Measurements from ENCODE around the gene ADORA2A.

ADORA2A gene

GRCh38 chr22:24433001-24433827, 5.8 kb downstream of the ADORA2A start:
- Histone ChIP-seq H3K27me3 (ENCODE audit: insufficient read depth, low read depth) (no peaks in the 10 kb centered on the region), H2AFZ (ENCODE audit: low read depth) (no peak overlapping the region), H3K79me2 (ENCODE audit: insufficient read depth, low read depth) (peaks cover 82% of the 10 kb centered on the region), H3K4me3 (IDR thresholded peaks at IDR 0.05; ENCODE audit: insufficient read depth, low read depth, low read length) (no peak overlapping the region), H3K4me1 (ENCODE audit: low read depth, poor library complexity, severe bottlenecking) (peaks cover 97% of the 10 kb centered on the region), H4K20me1 (ENCODE audit: insufficient read depth) (no peaks in the 10 kb centered on the region), H3K27ac (peak overlapping the region; percentile 100), H3K36me3 (ENCODE audit: insufficient read depth) (no peaks in the 10 kb centered on the region), H3K4me2 (peak overlapping the region; percentile 99), H3K9ac (peak overlapping the region; percentile 90)
- no peak for TF ChIP-seq CTCF (conservative IDR thresholded peaks at IDR 0.05; ENCODE audit: low read depth, low read length)

- Histone ChIP-seq H3K4me3 (IDR thresholded peaks at IDR 0.05; ENCODE audit: insufficient read depth, low read depth, low read length) (no peak overlapping the region), H3K27me3 (ENCODE audit: insufficient read depth, low read depth) (no peaks in the 10 kb centered on the region), H3K27ac (peak overlapping the region; percentile 100), H3K79me2 (ENCODE audit: insufficient read depth, low read depth) (peaks cover 75% of the 10 kb centered on the region), H3K4me2 (peak overlapping the region; percentile 99), H3K9ac (peak overlapping the region; percentile 90), H3K4me1 (ENCODE audit: low read depth, poor library complexity, severe bottlenecking) (peaks cover 97% of the 10 kb centered on the region), H3K36me3 (ENCODE audit: insufficient read depth) (no peaks in the 10 kb centered on the region), H2AFZ (ENCODE audit: low read depth) (no peak overlapping the region), H4K20me1 (ENCODE audit: insufficient read depth) (no peaks in the 10 kb centered on the region)
- TF ChIP-seq CTCF (conservative IDR thresholded peaks at IDR 0.05; ENCODE audit: low read depth, low read length): no peak
Observed at GRCh38 chr22:24433828-24434470, 6.5 kb downstream of the ADORA2A start.

- Histone ChIP-seq H3K9ac (peak overlapping the region; percentile 90), H3K4me1 (ENCODE audit: low read depth, poor library complexity, severe bottlenecking) (peaks cover 89% of the 10 kb centered on the region), H4K20me1 (ENCODE audit: insufficient read depth) (no peaks in the 10 kb centered on the region), H3K79me2 (ENCODE audit: insufficient read depth, low read depth) (peaks cover 74% of the 10 kb centered on the region), H2AFZ (ENCODE audit: low read depth) (no peak overlapping the region), H3K4me3 (IDR thresholded peaks at IDR 0.05; ENCODE audit: insufficient read depth, low read depth, low read length) (no peak overlapping the region), H3K4me2 (peak overlapping the region; percentile 99), H3K27ac (peak overlapping the region; percentile 100), H3K27me3 (ENCODE audit: insufficient read depth, low read depth) (no peaks in the 10 kb centered on the region), H3K36me3 (ENCODE audit: insufficient read depth) (no peaks in the 10 kb centered on the region)
- no peak for TF ChIP-seq CTCF (conservative IDR thresholded peaks at IDR 0.05; ENCODE audit: low read depth, low read length)
Observed at GRCh38 chr22:24434471-24435322, 7.3 kb downstream of the ADORA2A start.

DNA sequence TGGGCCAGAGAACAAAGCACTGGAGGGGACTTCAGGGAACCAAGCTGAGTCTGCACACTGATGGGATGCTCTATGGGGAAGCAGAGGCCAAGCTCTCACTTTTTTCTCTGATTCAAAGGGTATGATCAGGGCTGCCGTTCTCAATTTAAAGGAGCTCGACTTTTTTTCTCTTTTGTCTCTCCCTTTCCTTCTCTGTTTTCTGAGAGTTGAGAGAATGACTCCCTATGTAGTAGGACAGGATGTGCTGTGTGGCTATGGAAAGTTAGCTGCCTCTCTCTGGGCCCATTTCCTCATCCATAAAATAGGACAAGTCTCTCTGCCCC, 7.9 kb downstream of the ADORA2A start:
- Histone ChIP-seq H3K27me3 (ENCODE audit: insufficient read depth, low read depth) (no peaks in the 10 kb centered on the region), H3K4me2 (peak overlapping the region; percentile 99), H2AFZ (ENCODE audit: low read depth) (no peak overlapping the region), H4K20me1 (ENCODE audit: insufficient read depth) (no peaks in the 10 kb centered on the region), H3K27ac (peak overlapping the region; percentile 100), H3K4me3 (IDR thresholded peaks at IDR 0.05; ENCODE audit: insufficient read depth, low read depth, low read length) (no peak overlapping the region), H3K79me2 (ENCODE audit: insufficient read depth, low read depth) (peaks cover 72% of the 10 kb centered on the region), H3K9ac (peak overlapping the region; percentile 90), H3K36me3 (ENCODE audit: insufficient read depth) (no peaks in the 10 kb centered on the region), H3K4me1 (ENCODE audit: low read depth, poor library complexity, severe bottlenecking) (peaks cover 83% of the 10 kb centered on the region)
- no peak for TF ChIP-seq CTCF (conservative IDR thresholded peaks at IDR 0.05; ENCODE audit: low read depth, low read length)

Measured in KMS-11 (cell line).